ENCODE measurements around the gene KCNAB1.

- no peak for TF ChIP-seq EZH2 (IDR thresholded peaks at IDR 0.05; ENCODE audit: low read length, missing control alignments)
- TF ChIP-seq, protein P1, sequence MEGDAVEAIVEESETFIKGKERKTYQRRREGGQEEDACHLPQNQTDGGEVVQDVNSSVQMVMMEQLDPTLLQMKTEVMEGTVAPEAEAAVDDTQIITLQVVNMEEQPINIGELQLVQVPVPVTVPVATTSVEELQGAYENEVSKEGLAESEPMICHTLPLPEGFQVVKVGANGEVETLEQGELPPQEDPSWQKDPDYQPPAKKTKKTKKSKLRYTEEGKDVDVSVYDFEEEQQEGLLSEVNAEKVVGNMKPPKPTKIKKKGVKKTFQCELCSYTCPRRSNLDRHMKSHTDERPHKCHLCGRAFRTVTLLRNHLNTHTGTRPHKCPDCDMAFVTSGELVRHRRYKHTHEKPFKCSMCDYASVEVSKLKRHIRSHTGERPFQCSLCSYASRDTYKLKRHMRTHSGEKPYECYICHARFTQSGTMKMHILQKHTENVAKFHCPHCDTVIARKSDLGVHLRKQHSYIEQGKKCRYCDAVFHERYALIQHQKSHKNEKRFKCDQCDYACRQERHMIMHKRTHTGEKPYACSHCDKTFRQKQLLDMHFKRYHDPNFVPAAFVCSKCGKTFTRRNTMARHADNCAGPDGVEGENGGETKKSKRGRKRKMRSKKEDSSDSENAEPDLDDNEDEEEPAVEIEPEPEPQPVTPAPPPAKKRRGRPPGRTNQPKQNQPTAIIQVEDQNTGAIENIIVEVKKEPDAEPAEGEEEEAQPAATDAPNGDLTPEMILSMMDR (conservative IDR thresholded peaks at IDR 0.05 in 1 of 2, IDR thresholded peaks at IDR 0.05 in 1 of 2; ENCODE audit: low read depth in 1 of 2, low read length in 2 of 2), result no peak
Measured at GRCh38 chr3:156240642-156241041, 120.3 kb downstream of the KCNAB1 start.

Data from fibroblast of lung (primary cell).